Fibroblast of villous mesenchyme (primary cell): Measurements from ENCODE around the gene CREB5. TPM values are rescaled to one million over a fixed set of nuclear protein-coding genes. Genes with fewer than 3 reads are reported as not detected.
"Not testable (repeated sequence)": the region's sequence is repeated elsewhere in the genome, so short reads cannot be mapped to it uniquely, and the experiment has no call there.

Experiments
- DNase-seq: peaks from one replicate; pipeline ENCODE4 v3.0.0-alpha.2; 2010; ENCODE audit warnings: low read depth
- H3K4me3 ChIP-seq: 2 replicates; pipeline ENCODE4 v1.5.1; 2011; ENCODE audit warnings: low read depth, mild to moderate bottlenecking, low read length
- total RNA-seq: library from RNA; depleted of rRNA; stranded (reverse); fragments of >200 nt; gene quantifications from 2 replicates; pipeline ENCODE4 v1.2.3, GENCODE V29; 2012
- TF ChIP-seq, protein P1 (sequence below): IDR thresholded peaks from 2 replicates; pipeline ENCODE4 v1.5.1; 2012; ENCODE audit warnings: low read depth, mild to moderate bottlenecking, low read length; ENCODE audit not compliant: insufficient read depth

CREB5 gene
- total RNA-seq, 1 donor: 6.0 TPM

DNA sequence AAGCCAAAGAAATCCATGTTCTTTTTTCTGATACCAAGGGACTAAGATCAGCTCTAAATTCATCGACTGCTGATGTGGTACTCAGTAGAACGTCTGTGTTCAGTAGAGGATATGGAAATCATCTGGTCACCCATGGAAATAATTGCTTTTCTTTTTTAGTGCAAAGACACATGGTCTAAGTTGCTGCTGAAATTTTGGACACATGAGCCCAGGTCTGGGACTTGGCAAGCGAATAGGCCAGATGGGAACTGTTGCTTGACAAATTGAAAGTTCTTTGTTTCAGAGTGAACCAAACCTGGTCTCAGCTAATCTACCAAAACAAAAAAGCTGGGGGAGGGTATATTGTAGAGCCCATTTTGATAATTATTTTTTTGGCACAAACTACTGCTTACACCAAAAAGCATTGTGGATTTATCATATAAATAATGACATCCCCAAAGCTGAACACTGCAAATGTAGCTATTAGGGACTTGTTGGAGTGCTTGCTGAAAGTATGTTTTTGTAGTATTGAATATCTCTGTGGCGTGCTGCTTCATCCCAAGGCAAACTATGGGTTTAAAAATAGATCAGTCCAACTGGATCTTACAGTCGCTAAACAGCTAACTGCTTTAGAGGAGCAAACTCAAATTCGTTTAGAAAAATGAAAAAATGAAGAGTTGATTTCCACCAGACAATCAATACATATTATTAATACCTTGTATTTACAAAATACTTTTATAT, 401.1 kb downstream of the CREB5 start:
- H3K4me3 ChIP-seq: no peak overlapping the region
- no peak for DNase-seq
- TF ChIP-seq, protein P1, sequence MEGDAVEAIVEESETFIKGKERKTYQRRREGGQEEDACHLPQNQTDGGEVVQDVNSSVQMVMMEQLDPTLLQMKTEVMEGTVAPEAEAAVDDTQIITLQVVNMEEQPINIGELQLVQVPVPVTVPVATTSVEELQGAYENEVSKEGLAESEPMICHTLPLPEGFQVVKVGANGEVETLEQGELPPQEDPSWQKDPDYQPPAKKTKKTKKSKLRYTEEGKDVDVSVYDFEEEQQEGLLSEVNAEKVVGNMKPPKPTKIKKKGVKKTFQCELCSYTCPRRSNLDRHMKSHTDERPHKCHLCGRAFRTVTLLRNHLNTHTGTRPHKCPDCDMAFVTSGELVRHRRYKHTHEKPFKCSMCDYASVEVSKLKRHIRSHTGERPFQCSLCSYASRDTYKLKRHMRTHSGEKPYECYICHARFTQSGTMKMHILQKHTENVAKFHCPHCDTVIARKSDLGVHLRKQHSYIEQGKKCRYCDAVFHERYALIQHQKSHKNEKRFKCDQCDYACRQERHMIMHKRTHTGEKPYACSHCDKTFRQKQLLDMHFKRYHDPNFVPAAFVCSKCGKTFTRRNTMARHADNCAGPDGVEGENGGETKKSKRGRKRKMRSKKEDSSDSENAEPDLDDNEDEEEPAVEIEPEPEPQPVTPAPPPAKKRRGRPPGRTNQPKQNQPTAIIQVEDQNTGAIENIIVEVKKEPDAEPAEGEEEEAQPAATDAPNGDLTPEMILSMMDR: no peak

DNA sequence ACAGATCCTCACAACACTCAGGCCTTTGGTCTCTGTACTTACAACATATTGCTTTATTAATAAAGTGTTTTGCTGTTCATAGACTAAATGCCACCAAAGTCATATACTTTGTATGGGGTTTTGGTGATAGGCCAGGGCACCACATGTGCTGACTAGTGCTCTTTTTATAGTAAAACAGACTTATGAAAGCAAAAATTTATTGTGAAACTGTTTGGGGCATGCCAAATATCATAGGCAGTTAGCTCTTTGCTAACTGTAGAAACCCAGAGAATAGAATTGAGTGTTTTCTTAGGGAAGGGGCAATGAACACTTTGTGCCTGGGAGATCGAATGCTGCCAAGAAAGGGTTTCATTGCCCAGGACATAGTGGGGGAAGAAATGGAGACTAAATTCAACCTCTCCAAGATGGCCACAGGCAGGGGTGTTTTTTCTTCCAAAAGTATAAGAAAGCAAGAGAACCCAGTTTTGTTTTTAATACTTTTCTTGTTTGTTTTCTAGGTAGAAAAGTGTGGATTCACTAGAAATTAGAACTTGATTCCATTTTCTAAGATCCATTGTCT, 403.1 kb downstream of the CREB5 start:
- TF ChIP-seq, protein P1: no peak
- DNase-seq: no peak
- no peak overlapping the region for H3K4me3 ChIP-seq

DNA sequence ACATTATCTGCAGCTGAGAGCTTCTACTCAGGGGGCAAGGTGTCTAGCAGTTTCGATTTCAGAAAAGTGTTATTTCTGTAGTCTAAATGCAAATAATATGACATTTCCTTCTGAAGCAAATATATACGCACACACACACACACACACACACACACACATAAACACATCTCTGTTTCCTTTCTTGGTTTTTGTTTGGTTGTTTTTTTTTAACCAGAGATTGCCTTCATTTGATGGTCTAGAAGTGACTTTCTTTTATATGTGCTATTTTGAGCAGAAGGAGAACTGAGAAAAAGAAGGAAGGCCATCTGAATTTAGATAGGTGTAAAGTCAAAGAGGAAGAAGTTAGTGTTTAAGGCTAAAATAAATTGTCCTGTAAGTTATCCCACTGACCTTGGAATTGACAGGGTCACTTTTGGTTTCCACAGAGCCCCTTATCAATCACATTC, 403.6 kb downstream of the CREB5 start:
- TF ChIP-seq, protein P1: no peak
- no peak for DNase-seq
- no peak overlapping the region for H3K4me3 ChIP-seq

DNA sequence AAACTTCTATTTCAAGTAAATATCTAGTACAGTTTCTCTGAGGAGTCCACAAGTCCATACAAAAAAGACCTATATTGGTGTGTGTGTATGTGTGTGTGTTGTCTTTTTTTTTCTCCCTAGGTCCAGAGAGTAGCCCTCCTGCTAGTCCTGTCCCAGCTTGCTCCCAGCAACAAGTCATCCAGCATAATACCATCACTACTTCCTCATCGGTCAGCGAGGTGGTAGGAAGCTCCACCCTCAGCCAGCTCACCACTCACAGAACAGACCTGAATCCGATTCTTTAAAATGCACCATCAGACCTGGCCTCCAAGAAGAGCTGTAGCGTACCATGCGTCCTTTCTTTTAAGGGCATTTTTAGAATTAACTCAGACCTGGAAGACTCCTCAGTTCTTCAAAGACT, 406.7 kb downstream of the CREB5 start:
- TF ChIP-seq, protein P1: no peak
- H3K4me3 ChIP-seq: no peak overlapping the region
- DNase-seq: no peak

DNA sequence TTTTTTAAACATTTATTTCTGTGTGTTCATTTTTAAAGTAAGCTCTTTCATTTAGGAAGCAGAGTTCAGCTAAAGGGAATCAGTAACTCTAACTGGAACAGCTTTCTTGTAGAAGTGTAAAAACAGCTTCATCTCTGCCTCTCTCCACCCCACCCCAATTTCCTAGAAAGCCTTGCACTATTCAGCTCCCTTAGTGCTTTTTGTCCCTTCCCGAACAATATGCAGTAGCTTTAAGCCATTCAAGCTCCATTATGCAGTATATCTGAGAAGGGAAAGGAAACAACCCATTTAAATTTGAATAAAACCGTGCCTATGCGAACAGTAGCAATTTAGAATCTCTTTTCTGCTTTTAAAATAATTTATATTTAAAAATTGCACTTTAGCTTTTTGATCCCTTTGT, 411.3 kb downstream of the CREB5 start:
- TF ChIP-seq, protein P1: no peak
- H3K4me3 ChIP-seq: no peak overlapping the region

DNA sequence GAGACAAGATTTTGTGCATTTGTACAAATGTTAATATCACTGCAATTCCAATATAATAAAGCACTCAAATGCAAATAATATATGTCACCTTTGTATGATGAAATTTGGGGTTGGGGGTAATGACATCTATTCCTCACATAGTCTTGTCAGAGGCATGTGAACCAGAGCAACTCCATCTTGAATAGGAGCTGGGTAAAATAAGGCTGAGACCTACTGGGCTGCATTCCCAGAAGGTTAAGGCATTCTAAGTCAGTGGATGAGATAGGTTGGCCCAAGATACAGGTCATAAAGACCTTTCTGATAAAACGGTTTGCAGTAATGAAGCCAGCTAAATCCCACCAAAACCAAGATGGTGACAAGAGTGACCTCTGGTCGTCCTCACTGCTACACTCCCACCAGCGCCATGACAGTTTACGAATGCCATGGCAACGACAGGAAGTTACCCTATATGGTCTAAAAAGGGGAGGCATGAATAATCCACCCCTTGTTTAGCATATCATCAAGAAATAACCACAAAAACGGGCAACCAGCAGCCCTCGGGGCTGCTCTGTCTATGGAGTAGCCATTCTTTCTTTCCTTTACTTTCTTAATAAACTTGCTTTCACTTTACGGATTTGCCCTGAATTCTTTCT, 413.6 kb downstream of the CREB5 start:
- H3K4me3 ChIP-seq, DNase-seq: not testable (repeated sequence)

More for the DNA sequence above, 411.3 kb downstream of the CREB5 start:
- DNase-seq: no peak

DNA sequence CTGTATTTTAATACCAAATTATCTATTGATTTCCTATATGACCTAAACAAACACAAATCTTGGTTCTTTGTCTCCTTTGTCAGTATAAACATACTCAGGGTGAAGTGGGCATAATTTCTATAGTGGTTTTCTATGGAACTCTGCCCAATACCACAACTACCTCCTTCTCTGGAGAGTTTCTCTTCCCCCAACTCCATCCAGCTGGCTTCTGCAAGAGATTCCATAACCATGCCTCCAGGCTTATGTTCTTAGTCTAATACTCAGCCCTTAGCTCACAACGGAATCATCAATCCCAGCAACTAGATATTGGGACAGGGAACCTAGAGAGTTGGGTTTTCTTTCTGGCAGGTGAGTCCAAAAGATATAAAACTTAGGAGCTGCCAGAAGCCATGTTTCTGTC, 418.5 kb downstream of the CREB5 start:
- TF ChIP-seq, protein P1: no peak
- no peak overlapping the region for H3K4me3 ChIP-seq
- no peak for DNase-seq
